Esophagus muscularis mucosa (tissue), 4 donors: ENCODE data around the gene SPOCK3. TPM values are rescaled to one million over a fixed set of nuclear protein-coding genes. Genes with fewer than 3 reads are reported as not detected.
"Not testable (repeated sequence)": the region's sequence is repeated elsewhere in the genome, so short reads cannot be mapped to it uniquely, and the experiment has no call there.

Experiments used
- DNase-seq: peaks from one replicate; pipeline ENCODE4 v3.0.0-alpha.2; 2017; ENCODE audit errors: extremely low spot score
- H3K27ac ChIP-seq, 4 donors: fragments of 200-600 bp; sonication (generic); replicated peaks in 1 of 4; 1 replicate in 3 of 4; 2 replicates in 1 of 4; pipeline ENCODE4 v1.5.1; 2016 to 2019; ENCODE audit warnings: mild to moderate bottlenecking in 1 of 4
- H3K27me3 ChIP-seq, 4 donors: fragments of 200-600 bp; sonication (generic); one replicate each; pipeline versions ENCODE4 v1.5.1 to v1.6.0; 2016 to 2019
- H3K36me3 ChIP-seq, 4 donors: fragments of 200-600 bp; sonication (generic); one replicate each; pipeline ENCODE4 v1.5.1; 2016 to 2019
- H3K4me1 ChIP-seq, 4 donors: fragments of 200-600 bp; sonication (generic); one replicate each; pipeline ENCODE4 v1.5.1; 2016 to 2019
- H3K4me3 ChIP-seq, 4 donors: fragments of 200-600 bp; sonication (generic); 1 replicate in 2 of 4; 2 replicates in 2 of 4; pipeline ENCODE4 v1.5.1; 2016 to 2019; ENCODE audit warnings: mild to moderate bottlenecking in 4 of 4, moderate library complexity in 1 of 4
- H3K9me3 ChIP-seq, 4 donors: fragments of 200-600 bp; sonication (generic); 1 replicate in 3 of 4; 2 replicates in 1 of 4; pipeline ENCODE4 v1.5.1; 2016 to 2019
- EP300 ChIP-seq: sonication (generic); formaldehyde crosslinking; IDR thresholded peaks from one replicate; pipeline ENCODE4 v1.6.1; 2017; ENCODE audit warnings: antibody characterized with exemption
- POLR2A ChIP-seq: fragments of 450-650 bp; IDR thresholded peaks from one replicate; pipeline ENCODE4 v1.6.1; 2017; ENCODE audit warnings: antibody characterized with exemption, moderate library complexity, mild to moderate bottlenecking, low read depth
- POLR2AphosphoS5 ChIP-seq, 2 donors: sonication (generic); formaldehyde crosslinking; IDR thresholded peaks; one replicate each; pipeline ENCODE4 v1.6.1; 2017; ENCODE audit warnings: antibody characterized with exemption in 2 of 2
- WGBS: methylation state at CpG from one replicate; pipeline ENCODE4 v1.1.5; 2018; 5-methylcytosine and 5-hydroxymethylcytosine counted together
- intact Hi-C: fragments of 100-400 bp; cut with DNase I; formaldehyde crosslinking; loops from one replicate; pipeline ENCODE4 v1.15.1; 2023
- total RNA-seq, 4 donors: library from RNA; depleted of rRNA; stranded (reverse); fragments of >200 nt; gene quantifications; one replicate each; pipeline versions ENCODE4 v1.1.0 to v1.2.1, GENCODE V29; 2016
- TF ChIP-seq, protein P1 (sequence below), 3 experiments: fragments of 200-600 bp in 2 of 3; fragments of 450-650 bp in 1 of 3; sonication (generic) in 2 of 3; IDR thresholded peaks; one replicate each; pipeline ENCODE4 v1.5.1; 2017 to 2019; ENCODE audit warnings: antibody characterized with exemption in 3 of 3, mild to moderate bottlenecking in 2 of 3, moderate library complexity in 1 of 3

The SPOCK3 gene
- total RNA-seq, 4 donors from 2014 or later: 0.52 to 5.0 (median 2.3) TPM

DNA sequence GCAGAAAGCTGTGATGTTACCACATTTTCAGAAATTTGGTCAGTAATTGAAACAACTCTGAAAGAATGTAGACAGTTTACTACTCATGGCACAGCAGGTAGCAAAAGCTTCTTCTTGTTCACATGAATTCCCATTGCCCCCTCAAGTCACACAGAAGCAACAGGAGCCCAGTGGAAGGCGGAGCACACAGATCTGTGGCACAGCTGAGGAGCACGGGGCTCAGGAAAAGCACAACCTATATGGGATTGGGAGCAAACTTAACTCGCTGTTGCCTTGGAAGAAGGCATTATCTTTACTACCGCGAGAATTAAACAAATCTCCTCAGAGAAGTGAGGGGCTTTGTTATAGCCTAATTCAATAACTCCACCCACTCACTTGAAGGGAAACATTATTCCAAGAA lies 358.5 kb downstream of the SPOCK3 start:
- intact Hi-C loops: no loop called here

DNA sequence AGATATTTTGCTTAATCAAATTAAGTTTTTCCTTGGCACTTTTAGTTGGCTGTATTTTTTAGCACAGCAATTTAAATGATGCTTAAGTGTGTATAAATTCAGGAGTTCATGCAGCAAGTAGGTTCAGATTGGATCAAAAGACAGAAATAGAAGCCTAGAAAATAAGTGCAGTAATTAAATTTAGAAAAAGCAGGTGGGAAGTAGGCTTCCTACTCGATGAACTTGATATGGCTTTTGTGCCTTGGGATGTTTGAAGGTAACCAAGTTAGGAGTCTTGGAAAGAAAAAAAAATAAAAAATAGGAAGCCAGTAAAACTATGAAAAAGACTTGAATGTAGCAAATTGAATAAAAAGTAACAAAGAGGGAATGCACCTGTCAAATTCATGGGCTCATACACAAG lies 372.3 kb downstream of the SPOCK3 start:
- H3K4me3 ChIP-seq: no peak overlapping the region
- TF ChIP-seq, protein P1, sequence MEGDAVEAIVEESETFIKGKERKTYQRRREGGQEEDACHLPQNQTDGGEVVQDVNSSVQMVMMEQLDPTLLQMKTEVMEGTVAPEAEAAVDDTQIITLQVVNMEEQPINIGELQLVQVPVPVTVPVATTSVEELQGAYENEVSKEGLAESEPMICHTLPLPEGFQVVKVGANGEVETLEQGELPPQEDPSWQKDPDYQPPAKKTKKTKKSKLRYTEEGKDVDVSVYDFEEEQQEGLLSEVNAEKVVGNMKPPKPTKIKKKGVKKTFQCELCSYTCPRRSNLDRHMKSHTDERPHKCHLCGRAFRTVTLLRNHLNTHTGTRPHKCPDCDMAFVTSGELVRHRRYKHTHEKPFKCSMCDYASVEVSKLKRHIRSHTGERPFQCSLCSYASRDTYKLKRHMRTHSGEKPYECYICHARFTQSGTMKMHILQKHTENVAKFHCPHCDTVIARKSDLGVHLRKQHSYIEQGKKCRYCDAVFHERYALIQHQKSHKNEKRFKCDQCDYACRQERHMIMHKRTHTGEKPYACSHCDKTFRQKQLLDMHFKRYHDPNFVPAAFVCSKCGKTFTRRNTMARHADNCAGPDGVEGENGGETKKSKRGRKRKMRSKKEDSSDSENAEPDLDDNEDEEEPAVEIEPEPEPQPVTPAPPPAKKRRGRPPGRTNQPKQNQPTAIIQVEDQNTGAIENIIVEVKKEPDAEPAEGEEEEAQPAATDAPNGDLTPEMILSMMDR (IDR thresholded peaks at IDR 0.05): no peak
- TF ChIP-seq POLR2A (no peak), POLR2AphosphoS5 (IDR thresholded peaks at IDR 0.05) (no peak), EP300 (no peak)
- H3K27me3 ChIP-seq: no peaks in the 10 kb centered on the region
- H3K36me3 ChIP-seq: no peaks in the 10 kb centered on the region
- intact Hi-C loops: no loop called here
- DNase-seq: no peak
- no peaks in the 10 kb centered on the region for H3K9me3 ChIP-seq
- 63% methylated on average over 1 of the region's 1 CpG for WGBS
- H3K4me1 ChIP-seq: no peaks in the 10 kb centered on the region
- no peak overlapping the region for H3K27ac ChIP-seq

More for the DNA sequence above, 358.5 kb downstream of the SPOCK3 start:
- TF ChIP-seq POLR2A: no peak
- TF ChIP-seq EP300: no peak
- TF ChIP-seq, protein P1 (IDR thresholded peaks at IDR 0.05): no peak
- no peak for TF ChIP-seq POLR2AphosphoS5 (IDR thresholded peaks at IDR 0.05)
- H3K4me1 ChIP-seq: no peaks in the 10 kb centered on the region
- no peak overlapping the region for H3K4me3 ChIP-seq
- no peaks in the 10 kb centered on the region for H3K27me3 ChIP-seq
- no peaks in the 10 kb centered on the region for H3K9me3 ChIP-seq
- no peak overlapping the region for H3K27ac ChIP-seq
- 63% methylated on average over 3 of the region's 5 CpGs for WGBS
- H3K36me3 ChIP-seq: no peaks in the 10 kb centered on the region
- DNase-seq: no peak

- 96% methylated on average over 23 of the region's 23 CpGs for WGBS
- H3K36me3 ChIP-seq, H3K27ac ChIP-seq, H3K4me1 ChIP-seq, H3K27me3 ChIP-seq, H3K4me3 ChIP-seq, intact Hi-C loops, DNase-seq, H3K9me3 ChIP-seq: not testable (repeated sequence)
Measured at GRCh38 chr4:166850398-166850797, 383.9 kb downstream of the SPOCK3 start.

DNA sequence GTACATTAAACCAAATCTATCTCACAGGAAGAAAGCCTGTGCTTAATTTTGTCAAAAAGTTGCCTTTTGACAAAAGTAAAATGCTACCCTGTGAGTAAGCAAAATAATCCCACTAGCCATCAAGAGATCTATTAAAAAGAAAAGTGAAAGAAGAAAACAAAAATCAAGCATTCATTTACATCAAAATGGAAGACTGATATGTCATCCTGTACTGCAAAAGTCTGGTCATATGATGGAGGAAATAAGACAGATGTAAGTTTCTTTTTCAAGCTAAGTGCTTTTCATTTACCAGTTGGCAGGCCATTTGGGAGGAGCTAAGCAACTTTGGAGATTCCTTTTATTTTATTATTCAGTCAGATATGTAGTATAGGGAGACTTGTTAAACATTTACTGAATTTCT lies 387.4 kb downstream of the SPOCK3 start:
- H3K4me3 ChIP-seq: no peak overlapping the region
- no peak for DNase-seq

DNA sequence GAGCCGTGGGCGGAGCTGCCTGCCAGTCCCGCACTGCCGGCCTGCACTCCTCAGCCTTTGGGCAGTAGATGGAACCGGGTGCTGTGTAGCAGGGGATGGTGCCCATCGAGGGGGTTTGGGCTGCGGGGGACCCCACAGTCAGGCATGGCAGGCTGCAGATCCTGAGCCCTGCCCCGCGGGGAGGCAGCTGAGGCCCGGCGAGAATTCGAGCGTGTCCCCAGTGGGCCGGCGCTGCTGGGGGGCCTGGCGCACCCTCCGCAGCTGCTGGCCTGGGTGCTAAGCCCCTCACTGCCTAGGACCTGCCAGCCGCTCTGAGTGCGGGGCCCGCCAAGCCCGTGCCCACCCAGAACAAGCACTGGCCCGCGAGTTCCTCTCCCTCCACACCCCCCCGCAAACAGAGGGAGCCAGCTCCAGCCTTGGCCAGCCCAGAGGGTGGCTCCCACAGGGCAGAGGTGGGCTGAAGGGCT lies 391.5 kb downstream of the SPOCK3 start:
- TF ChIP-seq POLR2AphosphoS5 (IDR thresholded peaks at IDR 0.05) (no peak), EP300 (no peak), POLR2A (no peak)
- TF ChIP-seq, protein P1 (IDR thresholded peaks at IDR 0.05): no peak
- no peak for DNase-seq
- H3K9me3 ChIP-seq: peaks cover 0 to 9% (median 4%) of the 10 kb centered on the region in 4 donors
- 93% methylated on average over 12 of the region's 24 CpGs for WGBS
- H3K4me1 ChIP-seq: no peaks in the 10 kb centered on the region
- H3K36me3 ChIP-seq: no peaks in the 10 kb centered on the region
- no peak overlapping the region for H3K27ac ChIP-seq
- intact Hi-C loops: no loop called here
- H3K27me3 ChIP-seq: no peaks in the 10 kb centered on the region
- no peak overlapping the region for H3K4me3 ChIP-seq

More for the DNA sequence above, 387.4 kb downstream of the SPOCK3 start:
- H3K27me3 ChIP-seq: no peaks in the 10 kb centered on the region
- H3K36me3 ChIP-seq: no peaks in the 10 kb centered on the region
- H3K27ac ChIP-seq: no peak overlapping the region
- H3K4me1 ChIP-seq: no peaks in the 10 kb centered on the region
- intact Hi-C loops: no loop called here
- TF ChIP-seq POLR2AphosphoS5 (IDR thresholded peaks at IDR 0.05) (no peak), POLR2A (no peak), EP300 (no peak)
- TF ChIP-seq, protein P1 (IDR thresholded peaks at IDR 0.05): no peak
- peaks cover 0 to 9% (median 4%) of the 10 kb centered on the region in 4 donors for H3K9me3 ChIP-seq
